Bronchial epithelial cell (primary cell): ENCODE data around the gene CCDC8. TPM values are rescaled to one million over a fixed set of nuclear protein-coding genes. Genes with fewer than 3 reads are reported as not detected.
"Not testable (repeated sequence)": the region's sequence is repeated elsewhere in the genome, so short reads cannot be mapped to it uniquely, and the experiment has no call there.

ENCODE experiments used
- DNase-seq: peaks from one replicate; pipeline ENCODE4 v3.0.0-alpha.2; 2010; ENCODE audit warnings: low read depth
- FAIRE-seq: peaks from 2 replicates; lab custom pipeline; 2011; peaks lifted over from hg19 to GRCh38; lab: Jason Lieb, UNC
- H3K27me3 ChIP-seq: 2 replicates; pipeline ENCODE4 v1.5.1; 2011; ENCODE audit warnings: low read length; ENCODE audit not compliant: control insufficient read depth, insufficient read depth
- H3K36me3 ChIP-seq: 2 replicates; pipeline ENCODE4 v1.5.1; 2011; ENCODE audit warnings: low read length; ENCODE audit not compliant: control insufficient read depth, insufficient read depth
- H3K4me3 ChIP-seq: 2 replicates; pipeline ENCODE4 v1.5.1; 2011; ENCODE audit warnings: mild to moderate bottlenecking, low read depth, low read length, control low read depth
- total RNA-seq: library from RNA; depleted of rRNA; stranded (reverse); fragments of >200 nt; gene quantifications from 2 replicates; pipeline ENCODE4 v1.2.1, GENCODE V29; 2014
- TF ChIP-seq, protein P1 (sequence below): IDR thresholded peaks from 2 replicates; pipeline ENCODE4 v1.5.1; 2011; ENCODE audit warnings: mild to moderate bottlenecking, moderate library complexity, low read length, control low read depth, inconsistent platforms; ENCODE audit not compliant: insufficient read depth, severe bottlenecking

The CCDC8 gene
- total RNA-seq, 1 donor from 2014 or later, result 10.3 TPM

DNA sequence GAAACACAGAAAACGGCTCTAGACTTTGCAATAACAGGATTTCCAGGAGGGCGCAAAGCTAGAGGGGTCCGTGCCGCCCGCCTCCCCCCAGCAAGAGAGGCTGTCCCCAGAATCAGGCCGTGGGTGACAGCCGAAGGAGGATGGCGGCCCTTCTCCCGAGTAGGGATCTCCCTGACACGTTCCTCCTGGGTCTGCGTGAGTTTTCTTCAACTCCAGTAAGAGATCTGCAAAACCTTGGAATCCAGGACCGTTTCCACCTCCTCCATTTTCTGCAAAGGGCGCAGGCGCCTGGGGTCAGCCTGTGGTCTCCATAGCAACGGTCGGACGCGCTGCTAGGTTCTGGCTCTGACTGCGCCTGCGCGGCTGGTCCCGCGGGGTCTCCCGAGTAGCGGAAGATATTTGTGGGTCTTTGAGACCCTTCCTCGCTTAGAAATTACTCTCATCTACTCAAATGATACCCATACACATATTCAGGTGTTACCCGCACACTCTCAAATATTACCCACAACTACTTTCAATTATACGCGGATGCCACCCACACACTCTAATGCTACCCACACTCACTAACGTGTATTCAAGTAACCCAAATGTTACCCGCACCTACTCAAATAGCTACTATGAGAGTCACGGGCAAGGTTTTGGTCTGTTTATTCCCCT, 13.3 kb upstream of the CCDC8 start:
- FAIRE-seq (no peak), DNase-seq (peak; percentile 56)
- Histone ChIP-seq H3K27me3 (no peaks in the 10 kb centered on the region), H3K36me3 (no peaks in the 10 kb centered on the region), H3K4me3 (peak overlapping the region; percentile 41)
- TF ChIP-seq, protein P1, sequence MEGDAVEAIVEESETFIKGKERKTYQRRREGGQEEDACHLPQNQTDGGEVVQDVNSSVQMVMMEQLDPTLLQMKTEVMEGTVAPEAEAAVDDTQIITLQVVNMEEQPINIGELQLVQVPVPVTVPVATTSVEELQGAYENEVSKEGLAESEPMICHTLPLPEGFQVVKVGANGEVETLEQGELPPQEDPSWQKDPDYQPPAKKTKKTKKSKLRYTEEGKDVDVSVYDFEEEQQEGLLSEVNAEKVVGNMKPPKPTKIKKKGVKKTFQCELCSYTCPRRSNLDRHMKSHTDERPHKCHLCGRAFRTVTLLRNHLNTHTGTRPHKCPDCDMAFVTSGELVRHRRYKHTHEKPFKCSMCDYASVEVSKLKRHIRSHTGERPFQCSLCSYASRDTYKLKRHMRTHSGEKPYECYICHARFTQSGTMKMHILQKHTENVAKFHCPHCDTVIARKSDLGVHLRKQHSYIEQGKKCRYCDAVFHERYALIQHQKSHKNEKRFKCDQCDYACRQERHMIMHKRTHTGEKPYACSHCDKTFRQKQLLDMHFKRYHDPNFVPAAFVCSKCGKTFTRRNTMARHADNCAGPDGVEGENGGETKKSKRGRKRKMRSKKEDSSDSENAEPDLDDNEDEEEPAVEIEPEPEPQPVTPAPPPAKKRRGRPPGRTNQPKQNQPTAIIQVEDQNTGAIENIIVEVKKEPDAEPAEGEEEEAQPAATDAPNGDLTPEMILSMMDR, result no peak

DNA sequence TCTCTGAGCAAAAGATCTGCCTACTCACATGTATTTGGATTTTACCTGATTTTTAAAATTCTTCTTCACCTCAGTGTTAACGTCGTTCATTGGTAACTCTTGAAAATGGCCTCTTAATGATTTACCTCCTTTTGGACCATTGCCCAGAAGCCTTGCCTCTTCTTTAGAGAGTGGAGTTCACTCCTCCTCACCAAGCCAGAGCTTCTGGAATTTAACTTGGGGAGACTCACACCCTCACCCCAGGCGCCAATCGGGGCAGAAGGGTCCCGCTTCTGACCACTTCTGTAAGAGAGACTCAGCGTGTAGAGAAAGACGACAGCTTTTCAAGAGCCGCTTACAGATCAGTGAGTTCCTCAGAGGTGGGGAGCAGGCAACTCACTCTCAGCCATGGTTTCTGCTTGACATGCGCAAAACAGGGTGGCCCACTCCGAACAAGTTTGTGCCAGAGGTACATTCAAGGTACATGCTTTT, 12.7 kb upstream of the CCDC8 start:
- Histone ChIP-seq H3K27me3 (no peaks in the 10 kb centered on the region), H3K36me3 (no peaks in the 10 kb centered on the region), H3K4me3 (peak overlapping the region; percentile 41)
- DNase-seq (no peak), FAIRE-seq (no peak)
- TF ChIP-seq, protein P1, result no peak

DNA sequence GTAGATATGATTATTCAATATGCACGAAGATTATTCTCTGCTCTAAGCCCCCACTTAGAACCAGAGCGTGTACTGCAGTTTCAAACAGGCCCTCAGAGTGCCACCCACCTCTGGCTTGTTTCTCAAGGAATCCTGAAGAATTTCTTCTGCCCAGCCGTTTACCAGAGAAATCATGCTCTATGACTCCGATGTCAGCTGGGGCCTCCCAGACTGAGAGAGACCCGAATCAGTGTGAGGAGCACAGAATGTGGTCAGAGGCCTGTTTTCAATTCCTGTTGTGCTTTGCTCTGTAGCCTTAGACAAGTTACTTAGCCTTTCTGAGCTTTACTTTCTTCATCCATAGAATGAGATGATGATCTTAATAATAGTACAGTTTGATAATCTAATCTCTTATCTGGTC, 9.8 kb upstream of the CCDC8 start:
- H3K27me3 ChIP-seq, result no peaks in the 10 kb centered on the region
- FAIRE-seq (no peak), DNase-seq (no peak)
- no peak overlapping the region for H3K4me3 ChIP-seq
- TF ChIP-seq, protein P1, result no peak
- H3K36me3 ChIP-seq, result no peaks in the 10 kb centered on the region

DNA sequence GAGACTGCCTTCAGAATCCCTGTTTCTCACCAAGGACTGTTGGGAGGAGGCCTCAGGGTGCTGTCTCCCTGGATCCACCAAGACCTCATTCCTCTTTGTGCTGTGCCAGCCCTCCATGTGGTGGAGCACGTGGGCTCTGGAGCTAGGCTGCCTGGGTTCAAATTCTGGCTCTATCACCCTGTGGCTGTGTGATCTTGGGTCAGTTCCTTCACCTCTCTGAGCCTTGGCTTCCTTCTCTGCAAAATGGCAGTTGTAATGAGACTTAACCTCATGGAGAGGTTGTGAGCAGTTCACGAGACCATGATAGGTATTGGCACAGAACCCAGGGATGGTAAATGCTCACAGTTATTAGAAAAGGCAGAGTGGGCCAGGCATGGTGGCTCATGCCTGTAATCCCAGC, 9.0 kb upstream of the CCDC8 start:
- Histone ChIP-seq H3K27me3 (no peaks in the 10 kb centered on the region), H3K4me3 (no peak overlapping the region), H3K36me3 (no peaks in the 10 kb centered on the region)
- TF ChIP-seq, protein P1, result no peak
- no peak for DNase-seq
- no peak for FAIRE-seq

DNA sequence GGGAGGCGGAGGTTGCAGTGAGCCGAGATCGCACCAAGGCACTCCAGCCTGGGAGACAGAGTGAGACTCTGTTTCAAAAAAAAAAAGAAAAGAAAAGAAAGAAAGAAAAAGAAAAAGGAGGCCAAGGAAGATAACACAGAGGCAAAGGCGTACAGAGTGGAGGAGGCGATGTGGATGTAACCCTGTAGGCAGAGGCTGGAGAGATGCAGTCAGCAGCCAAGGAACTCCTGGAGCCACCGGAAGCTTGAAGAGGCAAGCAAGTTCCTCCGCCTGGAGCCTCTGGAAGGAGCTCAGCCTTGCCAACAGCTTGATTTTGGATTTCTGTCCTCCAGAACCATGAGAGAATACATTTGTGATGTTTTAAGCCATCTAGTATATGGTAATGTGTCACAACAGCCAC, 6.7 kb upstream of the CCDC8 start:
- H3K27me3 ChIP-seq, result no peaks in the 10 kb centered on the region
- TF ChIP-seq, protein P1, result no peak
- FAIRE-seq (no peak), DNase-seq (no peak)
- no peaks in the 10 kb centered on the region for H3K36me3 ChIP-seq
- H3K4me3 ChIP-seq, result no peak overlapping the region

DNA sequence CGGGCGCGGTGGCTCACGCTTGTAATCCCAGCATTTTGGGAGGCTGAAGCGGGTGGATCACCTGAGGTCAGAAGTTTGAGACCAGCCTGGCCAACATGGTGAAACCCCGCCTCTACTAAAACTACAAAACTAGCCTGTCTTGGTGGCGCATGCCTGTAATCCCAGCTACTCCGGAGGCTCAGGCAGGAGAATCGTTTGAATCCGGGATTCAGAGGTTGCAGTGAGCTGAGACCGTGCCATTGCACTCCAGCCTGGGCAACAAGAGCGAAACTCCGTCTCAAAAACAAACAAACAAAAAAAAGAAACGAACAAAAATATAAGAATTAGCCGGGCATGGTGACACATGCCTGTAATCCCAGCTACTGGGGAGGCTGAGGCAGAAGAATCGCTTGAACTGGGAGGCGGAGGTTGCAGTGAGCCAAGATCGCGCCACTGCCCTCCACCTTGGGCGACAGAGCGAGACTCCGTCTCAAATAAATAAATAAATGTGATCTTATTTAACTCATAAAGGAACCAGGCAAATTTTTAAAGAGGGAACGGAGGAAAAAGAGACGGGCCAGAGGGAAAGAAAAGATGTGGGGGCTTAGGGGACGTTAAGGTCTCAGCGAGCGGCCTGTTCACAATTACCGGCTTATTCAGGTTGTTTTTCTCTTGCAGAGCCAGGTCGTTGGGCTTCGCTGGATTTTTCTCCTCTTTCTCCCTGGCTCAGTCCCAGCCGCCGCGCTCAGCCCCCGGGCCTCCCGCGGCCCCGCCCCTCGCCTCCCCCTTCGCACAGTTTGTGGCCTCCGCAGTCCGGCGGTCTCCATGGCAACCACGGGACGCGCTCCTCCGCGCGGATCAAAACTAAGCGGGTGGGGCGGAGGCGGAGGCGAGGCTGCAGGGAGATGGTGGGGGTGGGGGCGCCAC, 2.7 kb upstream of the CCDC8 start:
- peak overlapping the region; percentile 29 for H3K4me3 ChIP-seq
- H3K36me3 ChIP-seq, H3K27me3 ChIP-seq, FAIRE-seq: not testable (repeated sequence)
- peak; percentile 41 for DNase-seq

DNA sequence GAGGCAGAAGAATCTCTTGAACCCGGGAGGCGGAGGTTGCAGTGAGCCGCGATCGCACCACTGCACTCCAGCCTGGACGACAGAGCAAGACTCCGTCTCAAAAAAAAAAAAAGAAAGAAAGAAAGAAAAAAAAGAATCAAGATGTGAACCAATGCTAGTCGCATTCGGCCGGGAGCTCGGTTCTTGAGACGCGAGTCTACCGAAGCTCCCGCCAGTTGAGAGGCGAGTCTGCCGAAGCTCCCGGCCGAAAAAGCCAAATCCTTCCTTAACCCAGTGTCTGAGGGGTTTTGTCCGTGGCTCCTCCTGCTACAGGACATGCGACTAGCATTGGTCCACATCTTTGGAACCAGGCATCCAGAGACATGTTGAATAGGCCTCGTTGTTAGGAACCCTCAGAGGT, 1.5 kb upstream of the CCDC8 start:
- not testable (repeated sequence) for FAIRE-seq, H3K27me3 ChIP-seq, H3K36me3 ChIP-seq, H3K4me3 ChIP-seq, DNase-seq
